Activated T-cell treated with anti-CD3 and anti-CD28 coated beads, Interleukin-2, amount 50 U/mL, for 4 hours (primary cell): ENCODE results near the gene LIMS1. TPM values are rescaled to one million over a fixed set of nuclear protein-coding genes. Genes with fewer than 3 reads are reported as not detected.

Source experiments
- total RNA-seq, 3 donors: library from RNA; stranded (reverse); gene quantifications; one replicate each; pipeline ENCODE4 v1.2.1, GENCODE V29; 2021

The LIMS1 gene
- total RNA-seq, 3 donors from 2014 or later: 40.2 to 45.0 (median 41.2) TPM

Other genes starting within 250 kb of the LIMS1 start
- not detected for gene SULT1C2, start 245.6 kb upstream of the LIMS1 start, total RNA-seq
- not detected for gene SULT1C4, start 156.5 kb upstream of the LIMS1 start, total RNA-seq
- 10 to 100 TPM; 25.6 to 28.0 (median 27.8) TPM for gene GCC2, start 85.3 kb upstream of the LIMS1 start, total RNA-seq
- gene RANBP2, start 185.0 kb downstream of the LIMS1 start, total RNA-seq: 10 to 100 TPM; 72.3 to 84.8 (median 81.1) TPM